ENCODE measurements around the gene CNTN4. TPM values are rescaled to one million over a fixed set of nuclear protein-coding genes. Genes with fewer than 3 reads are reported as not detected.
"Not testable (repeated sequence)": the region's sequence is repeated elsewhere in the genome, so short reads cannot be mapped to it uniquely, and the experiment has no call there.

Gene CNTN4
- total and polyA plus RNA-seq, 4 donors = 1.2 to 3.8 (median 2.6) TPM

GRCh38 chr3:2078821-2079220 is 19.8 kb upstream of the CNTN4 start:
- H3K27ac ChIP-seq (ENCODE audit: low read depth in 1 of 2, low read length in 2 of 2) = no peak overlapping the region
- no peak for TF ChIP-seq ZBTB33 (IDR thresholded peaks at IDR 0.05)
- TF ChIP-seq TAF1 (conservative IDR thresholded peaks at IDR 0.05) = no peak
- H3K9ac ChIP-seq (ENCODE audit: low read depth in 1 of 2, low read length in 2 of 2) = no peak overlapping the region
- H3K9me3 ChIP-seq (ENCODE audit: control insufficient read depth in 4 of 4, low read length in 3 of 4) = no peaks in the 10 kb centered on the region
- H3K4me3 ChIP-seq (ENCODE audit: low read depth in 1 of 3, low read length in 3 of 3) = no peak overlapping the region
- 69% methylated on average over 3 of the region's 3 CpGs for WGBS
- H3K36me3 ChIP-seq (ENCODE audit: control insufficient read depth in 4 of 4, insufficient read depth in 3 of 4, low read depth in 1 of 4, low read length in 3 of 4) = no peaks in the 10 kb centered on the region
- H3K27me3 ChIP-seq (ENCODE audit: control insufficient read depth in 4 of 4, insufficient read depth in 4 of 4, low read length in 3 of 4) = peaks cover 0 to 5% (median 0%) of the 10 kb centered on the region in 4 donors
- no peaks in the 10 kb centered on the region for H3K4me1 ChIP-seq (ENCODE audit: control insufficient read depth in 4 of 4, insufficient read depth in 4 of 4, low read length in 3 of 4)
- no peak for DNase-seq (ENCODE audit: low spot score)

- Histone ChIP-seq H3K9me3 (ENCODE audit: control insufficient read depth in 4 of 4, low read length in 3 of 4) (peaks cover 0 to 3% (median 2%) of the 10 kb centered on the region in 4 donors), H3K36me3 (ENCODE audit: control insufficient read depth in 4 of 4, insufficient read depth in 3 of 4, low read depth in 1 of 4, low read length in 3 of 4) (no peaks in the 10 kb centered on the region), H3K27me3 (ENCODE audit: control insufficient read depth in 4 of 4, insufficient read depth in 4 of 4, low read length in 3 of 4) (peaks cover 0 to 4% (median 0%) of the 10 kb centered on the region in 4 donors), H3K9ac (ENCODE audit: low read depth in 1 of 2, low read length in 2 of 2) (no peak overlapping the region), H3K27ac (ENCODE audit: low read depth in 1 of 2, low read length in 2 of 2) (no peak overlapping the region), H3K4me1 (ENCODE audit: control insufficient read depth in 4 of 4, insufficient read depth in 4 of 4, low read length in 3 of 4) (no peaks in the 10 kb centered on the region), H3K4me3 (ENCODE audit: low read depth in 1 of 3, low read length in 3 of 3) (no peak overlapping the region)
- TF ChIP-seq RAD21 (IDR thresholded peaks at IDR 0.05) = no peak
- no peak for TF ChIP-seq REST (IDR thresholded peaks at IDR 0.05)
- TF ChIP-seq ATF3 (IDR thresholded peaks at IDR 0.05) = no peak
- TF ChIP-seq HNF4G (IDR thresholded peaks at IDR 0.05) = no peak
- no peak for TF ChIP-seq SP1 (IDR thresholded peaks at IDR 0.05)
- no peak for TF ChIP-seq YY1 (IDR thresholded peaks at IDR 0.05)
- TF ChIP-seq EGR1 (IDR thresholded peaks at IDR 0.05; ENCODE audit: low read depth in 2 of 2) = no peak
- TF ChIP-seq JUND (IDR thresholded peaks at IDR 0.05) = no peak
- no peak for TF ChIP-seq HNF4A (conservative IDR thresholded peaks at IDR 0.05)
- 73% methylated on average over 5 of the region's 5 CpGs for WGBS
- DNase-seq (ENCODE audit: low spot score) = no peak
Measured at GRCh38 chr3:2082871-2083480, 15.7 kb upstream of the CNTN4 start.

GRCh38 chr3:2083558-2083957 is 15.1 kb upstream of the CNTN4 start:
- H3K36me3 ChIP-seq (ENCODE audit: control insufficient read depth in 4 of 4, insufficient read depth in 3 of 4, low read depth in 1 of 4, low read length in 3 of 4); H3K4me3 ChIP-seq (ENCODE audit: low read depth in 1 of 3, low read length in 3 of 3); H3K27ac ChIP-seq (ENCODE audit: low read depth in 1 of 2, low read length in 2 of 2); H3K9ac ChIP-seq (ENCODE audit: low read depth in 1 of 2, low read length in 2 of 2); H3K27me3 ChIP-seq (ENCODE audit: control insufficient read depth in 4 of 4, insufficient read depth in 4 of 4, low read length in 3 of 4); DNase-seq (ENCODE audit: low spot score); H3K4me1 ChIP-seq (ENCODE audit: control insufficient read depth in 4 of 4, insufficient read depth in 4 of 4, low read length in 3 of 4); H3K9me3 ChIP-seq (ENCODE audit: control insufficient read depth in 4 of 4, low read length in 3 of 4): not testable (repeated sequence)
- WGBS = 93% methylated on average over 40 of the region's 40 CpGs

All from liver (tissue), 9 donors.